Stimulated activated CD4-positive, alpha-beta T cell treated with anti-CD3 and anti-CD28 coated beads, Interleukin-12 subunit alpha, Interleukin-12 subunit beta, amount 100 ng/mL, for 4 hours (primary cell): ENCODE results near the gene SOAT2.
A peak's percentile ranks its signal among the peaks of the same experiment; 100 is the strongest.

ENCODE experiments used
- DNase-seq: peaks from one replicate; pipeline ENCODE4 v3.0.0-alpha.2; 2020

The SOAT2 gene

GRCh38 chr12:53065975-53066931, 37.0 kb upstream of the SOAT2 start:
- DNase-seq = peak; percentile 69

GRCh38 chr12:53067074-53067992, 36.0 kb upstream of the SOAT2 start:
- no peak for DNase-seq

- no peak for DNase-seq
Observed at GRCh38 chr12:53067993-53068770, 35.1 kb upstream of the SOAT2 start.

GRCh38 chr12:53068811-53069585, 34.3 kb upstream of the SOAT2 start:
- DNase-seq = no peak

- DNase-seq = no peak
Observed at GRCh38 chr12:53069621-53070410, 33.5 kb upstream of the SOAT2 start.

- no peak for DNase-seq
Observed at GRCh38 chr12:53070877-53071492, 32.3 kb upstream of the SOAT2 start.

GRCh38 chr12:53071591-53072551, 31.4 kb upstream of the SOAT2 start:
- DNase-seq = no peak

- DNase-seq = no peak
Observed at GRCh38 chr12:53073881-53074280, 29.4 kb upstream of the SOAT2 start.

- DNase-seq = no peak
Observed at GRCh38 chr12:53074283-53074998, 28.8 kb upstream of the SOAT2 start.

GRCh38 chr12:53074999-53075370, 28.3 kb upstream of the SOAT2 start:
- DNase-seq = no peak

GRCh38 chr12:53076461-53076860, 26.8 kb upstream of the SOAT2 start:
- no peak for DNase-seq

- DNase-seq = no peak
Observed at GRCh38 chr12:53077030-53077429, 26.3 kb upstream of the SOAT2 start.

GRCh38 chr12:53078425-53079225, 24.7 kb upstream of the SOAT2 start:
- no peak for DNase-seq

- DNase-seq = peak; percentile 93
Observed at GRCh38 chr12:53079226-53080117, 23.8 kb upstream of the SOAT2 start, which contains the start of gene SPRYD3. Gene SPRYD3 (minus strand): TSS chr12:53079390. CDS start chr12:53079333, 57 bp downstream.

GRCh38 chr12:53082637-53083175, 20.6 kb upstream of the SOAT2 start:
- DNase-seq = no peak

GRCh38 chr12:53086361-53086760, 16.9 kb upstream of the SOAT2 start:
- no peak for DNase-seq
